PFSK-1 (cell line): ENCODE measurements around the gene DNAJB5.

Experiments used
- FOXP2 ChIP-seq: optimal IDR thresholded peaks from 2 replicates; pipeline ENCODE3; 2011; ENCODE audit warnings: borderline replicate concordance, control low read depth, inconsistent platforms; ENCODE audit not compliant: insufficient read depth; ENCODE audit errors: extremely low read length, extremely low read depth
- POLR2AphosphoS5 ChIP-seq: IDR thresholded peaks from 2 replicates; pipeline ENCODE4 v1.6.1; 2012; ENCODE audit warnings: low read depth, mild to moderate bottlenecking, control low read depth, low read length, moderate library complexity
- SIN3A ChIP-seq: IDR thresholded peaks from 2 replicates; pipeline ENCODE4 v1.6.1; 2012; ENCODE audit warnings: mild to moderate bottlenecking, low read length, moderate library complexity, borderline replicate concordance; ENCODE audit not compliant: insufficient read depth
- TAF1 ChIP-seq: IDR thresholded peaks from 2 replicates; pipeline ENCODE4 v1.6.1; 2012; ENCODE audit warnings: low read length, control low read depth, borderline replicate concordance; ENCODE audit not compliant: insufficient read depth
- TF ChIP-seq, protein P1 (sequence below), 2 experiments: IDR thresholded peaks; 2 replicates each; pipeline versions ENCODE4 v1.6.1 to v1.8.0; 2011 to 2012; ENCODE audit warnings: low read depth in 2 of 2, low read length in 2 of 2, control low read depth in 1 of 2, inconsistent platforms in 1 of 2, mild to moderate bottlenecking in 1 of 2, moderate library complexity in 1 of 2; ENCODE audit not compliant: insufficient read depth in 1 of 2

DNAJB5 gene

DNA sequence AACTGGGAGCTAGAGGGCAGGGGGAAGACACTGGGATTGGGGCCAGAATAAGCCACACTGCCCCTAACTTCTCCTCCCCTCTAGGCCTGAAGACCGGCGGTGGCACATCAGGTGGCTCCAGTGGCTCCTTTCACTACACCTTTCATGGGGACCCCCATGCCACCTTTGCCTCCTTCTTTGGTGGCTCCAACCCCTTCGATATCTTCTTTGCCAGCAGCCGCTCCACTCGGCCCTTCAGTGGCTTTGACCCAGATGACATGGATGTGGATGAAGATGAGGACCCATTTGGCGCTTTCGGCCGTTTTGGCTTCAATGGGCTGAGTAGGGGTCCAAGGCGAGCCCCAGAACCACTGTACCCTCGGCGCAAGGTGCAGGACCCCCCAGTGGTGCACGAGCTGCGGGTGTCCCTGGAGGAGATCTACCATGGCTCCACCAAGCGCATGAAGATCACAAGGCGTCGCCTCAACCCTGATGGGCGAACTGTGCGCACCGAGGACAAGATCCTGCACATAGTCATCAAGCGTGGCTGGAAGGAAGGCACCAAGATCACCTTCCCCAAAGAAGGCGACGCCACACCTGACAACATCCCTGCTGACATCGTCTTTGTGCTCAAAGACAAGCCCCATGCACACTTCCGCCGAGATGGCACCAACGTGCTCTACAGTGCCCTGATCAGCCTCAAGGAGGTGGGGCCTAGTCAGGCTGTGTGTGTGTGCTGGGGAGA is 6.8 kb downstream of the DNAJB5 start:
- no peak for TF ChIP-seq POLR2AphosphoS5
- no peak for TF ChIP-seq SIN3A
- no peak for TF ChIP-seq TAF1
- TF ChIP-seq, protein P1, sequence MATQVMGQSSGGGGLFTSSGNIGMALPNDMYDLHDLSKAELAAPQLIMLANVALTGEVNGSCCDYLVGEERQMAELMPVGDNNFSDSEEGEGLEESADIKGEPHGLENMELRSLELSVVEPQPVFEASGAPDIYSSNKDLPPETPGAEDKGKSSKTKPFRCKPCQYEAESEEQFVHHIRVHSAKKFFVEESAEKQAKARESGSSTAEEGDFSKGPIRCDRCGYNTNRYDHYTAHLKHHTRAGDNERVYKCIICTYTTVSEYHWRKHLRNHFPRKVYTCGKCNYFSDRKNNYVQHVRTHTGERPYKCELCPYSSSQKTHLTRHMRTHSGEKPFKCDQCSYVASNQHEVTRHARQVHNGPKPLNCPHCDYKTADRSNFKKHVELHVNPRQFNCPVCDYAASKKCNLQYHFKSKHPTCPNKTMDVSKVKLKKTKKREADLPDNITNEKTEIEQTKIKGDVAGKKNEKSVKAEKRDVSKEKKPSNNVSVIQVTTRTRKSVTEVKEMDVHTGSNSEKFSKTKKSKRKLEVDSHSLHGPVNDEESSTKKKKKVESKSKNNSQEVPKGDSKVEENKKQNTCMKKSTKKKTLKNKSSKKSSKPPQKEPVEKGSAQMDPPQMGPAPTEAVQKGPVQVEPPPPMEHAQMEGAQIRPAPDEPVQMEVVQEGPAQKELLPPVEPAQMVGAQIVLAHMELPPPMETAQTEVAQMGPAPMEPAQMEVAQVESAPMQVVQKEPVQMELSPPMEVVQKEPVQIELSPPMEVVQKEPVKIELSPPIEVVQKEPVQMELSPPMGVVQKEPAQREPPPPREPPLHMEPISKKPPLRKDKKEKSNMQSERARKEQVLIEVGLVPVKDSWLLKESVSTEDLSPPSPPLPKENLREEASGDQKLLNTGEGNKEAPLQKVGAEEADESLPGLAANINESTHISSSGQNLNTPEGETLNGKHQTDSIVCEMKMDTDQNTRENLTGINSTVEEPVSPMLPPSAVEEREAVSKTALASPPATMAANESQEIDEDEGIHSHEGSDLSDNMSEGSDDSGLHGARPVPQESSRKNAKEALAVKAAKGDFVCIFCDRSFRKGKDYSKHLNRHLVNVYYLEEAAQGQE (IDR thresholded peaks at IDR 0.05; ENCODE audit: insufficient read depth in 1 of 2, low read depth in 2 of 2, low read length in 2 of 2) = no peak
- no peak for TF ChIP-seq FOXP2

DNA sequence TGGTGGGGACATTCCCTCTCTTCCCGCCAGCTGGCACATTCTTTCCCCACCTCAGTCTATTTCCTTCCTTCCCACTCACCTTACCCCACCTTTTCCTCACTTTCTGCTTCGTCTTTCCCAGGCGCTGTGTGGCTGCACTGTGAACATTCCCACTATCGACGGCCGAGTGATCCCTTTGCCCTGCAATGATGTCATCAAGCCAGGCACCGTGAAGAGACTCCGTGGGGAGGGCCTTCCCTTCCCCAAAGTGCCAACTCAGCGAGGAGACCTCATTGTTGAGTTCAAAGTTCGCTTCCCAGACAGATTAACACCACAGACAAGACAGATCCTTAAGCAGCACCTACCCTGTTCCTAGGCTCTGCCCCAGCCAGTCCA is 7.3 kb downstream of the DNAJB5 start:
- TF ChIP-seq, protein P1 (IDR thresholded peaks at IDR 0.05; ENCODE audit: insufficient read depth in 1 of 2, low read depth in 2 of 2, low read length in 2 of 2) = no peak
- TF ChIP-seq POLR2AphosphoS5 = no peak
- no peak for TF ChIP-seq FOXP2
- TF ChIP-seq TAF1 = no peak
- no peak for TF ChIP-seq SIN3A

DNA sequence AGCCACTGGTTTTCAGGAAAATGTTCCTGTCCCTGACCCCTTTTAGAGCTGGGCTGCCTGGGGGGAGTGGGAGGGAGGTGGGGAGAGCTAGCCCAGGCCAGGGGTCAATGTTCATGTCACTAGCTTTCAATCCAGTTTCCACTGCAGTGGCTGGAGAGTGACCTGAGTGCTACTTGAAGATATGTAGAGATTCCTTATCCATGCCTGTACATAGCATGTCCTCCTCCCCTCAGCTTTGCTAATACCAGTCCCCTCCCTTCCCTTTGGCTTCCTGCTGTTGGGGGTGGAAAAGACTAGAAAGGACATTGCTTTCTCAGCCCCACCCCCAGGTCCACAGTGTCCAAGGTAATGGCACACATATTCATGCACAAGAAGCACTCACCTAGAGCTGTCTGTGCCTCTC is 7.8 kb downstream of the DNAJB5 start:
- no peak for TF ChIP-seq POLR2AphosphoS5
- TF ChIP-seq, protein P1 (IDR thresholded peaks at IDR 0.05; ENCODE audit: insufficient read depth in 1 of 2, low read depth in 2 of 2, low read length in 2 of 2) = no peak
- no peak for TF ChIP-seq TAF1
- TF ChIP-seq SIN3A = no peak
- TF ChIP-seq FOXP2 = no peak

DNA sequence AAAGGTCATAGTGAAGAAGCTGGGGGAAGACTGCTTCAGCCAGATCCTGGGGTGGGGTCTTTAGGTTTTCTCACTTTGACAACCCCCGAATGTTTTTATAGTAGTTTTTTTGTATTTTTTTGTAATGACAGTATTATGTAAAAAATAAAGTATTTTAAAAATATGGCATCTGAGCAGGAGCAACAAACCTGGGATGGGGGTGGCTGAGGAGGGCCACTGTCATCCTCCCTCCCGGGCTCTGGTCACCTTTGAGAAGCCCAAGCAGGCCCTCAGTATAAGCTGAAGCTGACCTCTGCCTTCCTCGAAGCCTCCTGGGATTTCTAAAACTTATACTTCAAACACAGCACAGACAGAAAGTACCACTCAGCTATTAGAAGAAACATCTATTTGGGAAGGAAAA is 8.7 kb downstream of the DNAJB5 start:
- TF ChIP-seq, protein P1 (IDR thresholded peaks at IDR 0.05; ENCODE audit: insufficient read depth in 1 of 2, low read depth in 2 of 2, low read length in 2 of 2) = no peak
- TF ChIP-seq FOXP2 (no peak), POLR2AphosphoS5 (no peak), SIN3A (no peak), TAF1 (no peak)
